HG03103 (cell line): ENCODE measurements around the gene NPC1L1.

Experiments used
- ATAC-seq: cut with Tn5 transposase; IDR thresholded peaks from one replicate; pipeline ENCODE4 v1.9.1; 2021; ENCODE audit warnings: low read depth; ENCODE audit not compliant: unreplicated experiment

Gene NPC1L1

GRCh38 chr7:44482502-44483485 lies 58.3 kb downstream of the NPC1L1 start:
- ATAC-seq = no peak

DNA sequence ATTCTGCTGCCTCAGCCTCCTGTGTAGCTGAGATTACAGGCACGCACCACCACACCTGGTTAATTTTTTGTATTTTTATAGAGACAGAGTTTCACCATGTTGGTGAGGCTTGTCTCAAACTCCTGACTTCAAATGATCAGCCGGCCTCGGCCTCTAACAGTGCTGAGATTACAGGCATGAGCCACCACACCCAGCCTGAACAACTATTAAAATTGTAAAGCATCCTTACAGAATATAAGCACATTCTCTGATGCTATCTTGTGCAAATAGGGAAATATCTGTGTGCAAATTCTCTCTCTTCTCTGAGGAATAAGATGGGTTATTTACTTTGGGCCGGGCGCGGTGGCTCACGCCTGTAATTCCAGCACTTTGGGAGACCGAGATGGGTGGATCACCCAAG lies 63.2 kb downstream of the NPC1L1 start:
- ATAC-seq = no peak

DNA sequence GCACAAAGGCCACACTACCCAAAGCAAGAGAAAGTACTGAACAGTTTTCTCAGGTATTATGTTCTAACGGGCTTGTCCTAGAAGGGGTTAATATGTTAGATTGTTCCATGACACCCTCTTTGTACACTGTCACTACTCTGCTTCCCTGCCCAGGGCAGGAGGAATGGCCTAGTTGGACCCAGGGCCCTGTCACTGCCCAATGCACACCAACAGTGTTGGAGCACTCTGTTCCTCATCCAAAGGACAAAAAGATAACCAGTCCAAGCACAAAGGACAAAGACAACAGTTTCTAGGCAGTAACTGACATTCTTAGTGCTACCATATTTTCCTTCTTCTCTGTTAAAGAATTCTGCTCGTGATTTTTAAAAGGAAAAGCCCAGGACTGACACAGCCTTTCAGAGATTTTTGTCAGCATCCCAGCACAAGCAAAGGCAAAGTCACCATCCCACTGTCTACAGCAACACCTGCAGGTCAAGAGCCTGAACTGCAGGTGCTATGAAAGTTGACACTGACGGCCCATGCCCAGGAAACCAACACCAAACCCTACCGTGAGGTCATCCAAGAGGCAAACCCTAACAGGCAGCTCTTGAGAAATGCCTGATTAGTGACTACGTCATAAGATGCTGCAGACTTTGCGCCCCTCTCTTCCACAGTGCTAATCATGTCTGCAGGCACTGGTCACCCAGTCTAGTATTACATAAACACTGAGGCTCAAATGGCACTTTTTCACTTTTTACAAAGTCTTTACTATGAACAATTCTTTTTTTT lies 63.9 kb downstream of the NPC1L1 start:
- peak; percentile 58 for ATAC-seq

GRCh38 chr7:44476313-44476712 lies 64.8 kb downstream of the NPC1L1 start:
- ATAC-seq = no peak

GRCh38 chr7:44473295-44473694 lies 67.8 kb downstream of the NPC1L1 start:
- no peak for ATAC-seq

GRCh38 chr7:44472843-44473242 lies 68.3 kb downstream of the NPC1L1 start:
- ATAC-seq = no peak

DNA sequence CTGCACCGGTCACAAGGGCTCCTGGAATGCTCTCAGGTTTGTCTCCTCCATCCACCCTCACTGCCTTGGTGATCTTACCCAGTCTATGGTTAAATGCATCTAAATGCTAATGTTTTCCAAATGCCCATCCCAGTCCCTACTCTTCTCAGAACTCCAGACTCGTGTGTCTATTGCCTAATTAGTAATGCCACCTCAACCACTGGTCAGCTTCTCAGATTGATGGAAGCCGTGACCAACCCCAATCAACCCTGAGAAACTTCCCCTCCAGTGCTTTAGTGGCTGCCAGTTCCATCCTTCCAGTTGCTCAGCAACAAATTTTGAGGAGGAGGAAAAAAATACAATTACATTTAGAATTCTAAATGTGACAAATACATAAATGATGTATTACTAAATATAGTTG lies 69.3 kb downstream of the NPC1L1 start:
- ATAC-seq = no peak

DNA sequence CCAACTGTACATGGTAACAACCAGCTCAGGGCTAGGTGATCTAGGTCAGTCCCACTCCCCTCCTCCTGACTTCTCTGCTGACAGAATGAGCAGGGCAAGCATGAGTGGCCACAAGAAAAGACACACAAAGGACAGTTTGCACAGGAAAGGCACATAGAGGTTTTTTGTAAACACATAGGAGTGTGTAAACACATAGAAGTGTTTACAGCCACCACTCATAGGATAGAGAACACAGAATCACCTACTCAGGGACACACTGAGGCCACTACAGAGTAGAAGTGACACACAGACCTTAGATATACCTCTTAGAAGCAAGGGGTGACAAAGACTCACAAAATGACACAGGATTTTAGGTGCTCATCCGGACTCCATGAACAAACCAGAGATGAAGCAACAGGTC lies 69.7 kb downstream of the NPC1L1 start:
- no peak for ATAC-seq

DNA sequence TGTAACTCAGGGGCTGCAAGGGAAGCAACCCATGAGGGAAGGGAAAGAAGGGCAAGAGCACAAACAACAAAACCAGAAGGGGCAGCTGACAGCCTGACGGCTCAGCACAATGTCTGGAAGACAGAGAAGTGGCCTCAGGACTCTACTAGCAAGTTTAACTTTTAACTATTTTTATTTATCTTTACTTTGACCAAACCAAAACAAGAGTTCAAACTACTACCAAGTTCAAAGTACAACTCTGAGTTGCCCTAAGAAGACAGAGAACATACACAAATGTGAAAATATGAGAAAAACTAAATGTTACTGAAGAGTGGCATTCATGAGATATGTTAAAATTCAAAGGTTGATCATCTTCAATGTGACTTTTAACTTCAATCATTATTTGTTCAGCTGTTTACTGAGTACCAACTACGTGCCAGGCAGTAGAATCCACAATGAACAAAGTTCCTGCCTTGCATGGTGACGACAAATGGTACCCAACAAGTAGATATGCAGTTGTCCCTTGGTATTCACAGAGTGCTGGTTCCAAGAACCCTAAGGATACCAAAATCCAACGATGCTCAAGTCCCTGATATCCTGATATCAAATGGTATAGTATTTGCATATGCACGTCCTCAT lies 70.4 kb downstream of the NPC1L1 start:
- ATAC-seq = no peak

GRCh38 chr7:44470135-44470479 lies 71.0 kb downstream of the NPC1L1 start:
- ATAC-seq = no peak

GRCh38 chr7:44469461-44470134 lies 71.5 kb downstream of the NPC1L1 start:
- no peak for ATAC-seq

DNA sequence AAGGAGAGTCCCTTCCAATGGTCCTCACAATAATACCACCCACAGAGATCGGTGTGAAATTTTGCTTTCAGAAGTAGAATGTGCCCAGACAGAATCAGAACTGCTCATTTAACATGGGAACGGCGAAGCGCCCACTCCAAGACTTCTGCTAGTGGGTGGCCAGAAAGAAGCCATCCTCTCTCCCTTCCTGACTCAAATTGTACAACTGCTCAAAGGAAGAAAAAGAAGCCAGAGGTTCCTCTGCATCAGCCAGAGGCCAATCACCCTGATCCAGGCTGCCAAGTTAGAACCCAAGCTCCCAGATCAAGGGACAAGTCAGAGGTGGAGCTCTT lies 73.9 kb downstream of the NPC1L1 start:
- ATAC-seq = no peak

- no peak for ATAC-seq
These were observed 74.6 kb downstream of the NPC1L1 start for GRCh38 chr7:44466300-44467216.

DNA sequence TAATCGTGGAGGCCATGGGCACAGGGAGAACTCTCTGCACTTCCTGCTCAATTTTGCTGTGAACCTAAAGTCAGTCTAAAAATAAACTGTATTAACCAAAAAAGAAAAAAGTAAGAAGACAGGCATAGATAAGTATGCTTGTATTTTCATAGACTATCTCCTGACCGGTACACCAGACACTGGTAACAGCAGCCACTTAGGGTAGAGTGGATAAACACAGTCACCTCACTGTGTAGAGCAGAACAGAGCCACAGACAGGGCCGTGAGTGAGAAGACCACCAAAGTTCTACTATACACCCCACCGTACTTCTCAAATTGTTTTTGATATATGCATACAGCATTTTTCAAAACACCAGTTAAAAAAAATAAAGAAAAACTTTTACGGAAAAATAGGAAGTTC lies 75.6 kb downstream of the NPC1L1 start:
- no peak for ATAC-seq

DNA sequence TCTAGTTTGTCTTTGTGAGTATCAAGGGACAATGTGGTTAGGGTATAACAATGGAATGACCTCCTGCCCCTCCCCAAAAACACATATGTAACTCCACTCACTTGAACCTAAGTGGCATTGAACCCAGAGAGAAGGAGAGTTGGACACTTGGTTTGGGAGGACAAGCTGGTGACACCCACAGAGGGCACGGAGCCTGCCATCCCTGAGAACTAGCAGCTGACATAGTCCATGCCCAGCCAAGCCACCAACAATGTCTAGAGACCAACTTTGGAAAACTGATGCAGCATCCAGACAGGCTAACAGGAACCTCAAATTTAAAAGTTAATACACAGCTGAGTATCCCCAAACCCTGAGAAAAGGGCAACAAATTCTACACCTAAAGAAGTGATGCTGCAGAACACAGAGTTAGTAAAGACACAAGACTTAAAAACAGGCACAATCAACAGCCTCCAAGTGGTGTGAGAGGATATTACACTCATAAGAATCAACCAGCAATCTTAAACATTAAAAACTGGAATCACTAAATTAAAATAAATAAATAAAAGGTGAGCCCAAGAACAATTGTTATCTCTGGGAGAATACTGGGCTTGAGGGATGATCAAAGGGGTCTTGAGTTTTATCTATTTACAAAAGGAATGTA lies 77.8 kb downstream of the NPC1L1 start:
- no peak for ATAC-seq
